NOMO-1 treated with dmso at 0.1 percent for 144 hours (cell line): ENCODE measurements around the gene SDC3.
A peak's percentile ranks its signal among the peaks of the same experiment; 100 is the strongest.

Experiments used
- DNase-seq: peaks from one replicate; lab custom pipeline; 2025; ENCODE audit not compliant: unreplicated experiment; lab: John Stamatoyannopoulos, UW

SDC3 gene

DNA sequence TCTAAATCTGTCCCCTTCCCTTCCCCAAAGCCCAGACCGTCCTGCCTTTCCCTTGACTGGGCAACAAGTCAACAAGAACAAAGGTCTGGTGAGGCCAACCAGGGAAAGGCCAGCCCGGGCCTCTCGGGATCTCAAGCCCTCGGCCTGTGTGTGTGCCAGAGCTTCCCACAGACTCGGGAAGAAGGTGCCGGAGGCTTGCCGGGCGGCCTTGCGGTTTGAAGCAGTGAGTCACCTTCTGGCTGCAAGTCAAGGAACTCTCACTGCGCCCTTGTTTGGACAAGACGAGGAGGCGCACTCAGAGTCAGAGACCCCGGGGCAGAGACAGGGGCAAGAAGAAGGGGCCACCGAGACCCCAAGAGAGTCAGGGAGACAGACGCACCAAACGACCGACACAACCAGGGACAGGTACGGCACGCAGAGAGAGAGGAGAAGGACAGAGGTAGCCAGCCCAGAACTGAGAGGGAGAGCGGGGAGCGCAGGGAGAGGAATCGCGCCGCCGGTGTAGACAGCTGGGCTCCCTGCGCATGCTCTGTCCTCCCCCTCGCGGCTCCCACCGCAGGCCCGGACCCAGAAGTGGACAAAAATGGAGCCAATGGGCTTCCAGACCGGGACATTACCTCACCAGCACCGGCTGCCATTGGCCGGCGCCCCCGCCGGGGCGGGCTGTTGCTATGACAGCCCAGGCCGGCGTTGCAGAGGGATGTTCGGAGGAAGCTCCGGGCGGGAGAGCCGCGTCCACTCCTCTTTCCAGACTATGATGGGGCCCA lies 84.4 kb downstream of the SDC3 start:
- peak; percentile 86 for DNase-seq

- no peak for DNase-seq
Observed at GRCh38 chr1:30823627-30823968, 85.0 kb downstream of the SDC3 start.

- peak; percentile 49 for DNase-seq
Observed at GRCh38 chr1:30822966-30823581, 85.5 kb downstream of the SDC3 start.

DNA sequence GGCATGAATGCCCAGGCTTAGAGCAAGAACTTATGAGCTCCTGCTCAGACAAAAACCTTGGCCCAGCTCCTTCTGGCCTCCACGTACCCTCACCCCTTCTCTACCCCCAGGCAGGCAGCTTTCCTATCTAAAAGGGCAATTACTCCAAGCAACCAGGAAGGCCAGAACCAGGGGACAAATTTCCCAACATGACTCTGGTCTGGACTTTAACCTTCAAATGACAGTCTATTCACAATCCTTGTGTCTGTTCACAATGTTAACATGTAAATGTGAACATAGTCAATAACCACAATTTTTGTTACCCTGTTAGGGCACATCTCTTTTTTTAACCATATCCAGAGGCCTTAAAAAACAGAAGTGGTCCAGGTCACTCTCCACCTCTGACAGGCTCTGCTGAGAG lies 86.6 kb downstream of the SDC3 start:
- no peak for DNase-seq

DNA sequence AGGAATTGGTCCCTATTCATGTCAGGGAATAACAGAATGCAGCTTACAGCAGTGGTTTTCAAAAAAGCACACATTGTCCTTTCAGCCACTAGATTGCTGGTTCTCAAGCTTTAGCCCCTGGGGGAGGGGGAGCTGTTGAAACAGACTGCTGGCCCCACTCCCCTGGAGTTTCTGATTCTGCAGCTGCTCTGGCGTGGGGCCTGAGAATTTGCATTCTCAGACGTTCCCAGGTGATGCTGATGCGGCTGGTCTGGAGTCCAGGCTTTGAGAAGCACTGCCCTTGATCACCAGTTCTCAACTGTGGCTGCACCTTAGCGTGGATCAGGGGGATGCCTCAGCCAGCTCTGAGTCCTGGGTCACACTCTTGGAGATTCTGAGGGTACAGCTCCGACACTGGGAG lies 88.3 kb downstream of the SDC3 start:
- DNase-seq = no peak
